OCI-M2 (cell line): ENCODE results near the gene GGT6.

Experiments used
- DNase-seq: peaks from one replicate; lab custom pipeline; 2025; ENCODE audit not compliant: unreplicated experiment; lab: John Stamatoyannopoulos, UW

GGT6 gene

GRCh38 chr17:4527134-4527533 lies 33.2 kb downstream of the GGT6 start:
- no peak for DNase-seq

GRCh38 chr17:4525691-4526397 lies 34.5 kb downstream of the GGT6 start:
- no peak for DNase-seq

- DNase-seq, result no peak
Measured at GRCh38 chr17:4523946-4524345, 36.4 kb downstream of the GGT6 start.

DNA sequence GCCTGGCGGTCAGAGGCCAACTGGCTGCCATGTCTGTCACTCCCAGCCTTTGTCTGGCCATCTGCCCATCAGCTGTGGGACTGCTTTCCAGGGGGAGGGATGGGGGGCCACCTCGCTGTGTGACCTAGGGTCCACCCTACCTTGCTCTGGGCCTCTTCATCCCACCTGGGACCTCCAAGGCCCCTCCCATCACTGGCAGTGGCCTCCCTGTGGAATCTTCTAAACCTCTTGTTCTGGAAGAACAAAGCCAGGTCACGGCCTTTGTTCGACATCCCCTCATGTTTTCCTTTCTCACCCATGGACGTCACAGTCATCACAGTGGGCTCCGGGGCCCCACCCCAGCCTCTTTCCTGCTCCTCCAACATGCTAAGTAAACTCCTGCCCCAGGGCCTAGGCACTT lies 37.7 kb downstream of the GGT6 start:
- no peak for DNase-seq

DNA sequence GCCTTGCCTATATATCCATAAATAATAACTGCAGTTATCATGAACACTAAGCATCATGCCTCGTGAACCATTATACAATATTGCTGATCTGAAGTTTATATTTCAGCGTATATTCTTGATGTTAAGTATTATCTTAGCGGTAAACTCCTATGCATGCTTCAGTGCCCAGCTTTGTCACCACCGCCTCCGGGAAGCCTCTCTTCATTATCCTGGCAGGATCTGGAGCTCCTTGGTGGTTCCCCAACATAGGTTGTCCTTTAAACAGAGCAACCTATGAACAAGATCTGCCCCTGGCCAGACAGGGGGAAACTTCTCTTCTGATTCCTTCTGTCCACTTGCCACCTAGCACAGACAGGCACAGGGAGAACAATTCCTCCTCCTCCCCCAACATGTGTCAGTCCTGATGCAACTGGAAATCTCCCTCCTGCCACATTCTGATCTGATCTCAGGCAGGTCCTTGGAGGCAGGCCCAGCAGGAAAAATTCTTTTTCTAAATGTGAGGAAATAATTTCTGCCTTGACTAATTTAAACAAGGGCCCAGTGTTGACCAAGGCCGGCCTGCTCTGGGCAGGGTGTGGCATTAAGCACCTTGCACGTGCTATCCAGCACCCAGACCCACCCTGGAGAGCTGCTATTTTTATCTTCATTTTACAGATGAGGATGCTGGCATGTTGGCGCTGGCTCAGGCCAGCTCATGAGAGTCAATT lies 39.3 kb downstream of the GGT6 start:
- no peak for DNase-seq

GRCh38 chr17:4520060-4520893 lies 40.1 kb downstream of the GGT6 start:
- no peak for DNase-seq

- DNase-seq, result no peak
Measured at GRCh38 chr17:4519361-4519788, 41.0 kb downstream of the GGT6 start.

DNA sequence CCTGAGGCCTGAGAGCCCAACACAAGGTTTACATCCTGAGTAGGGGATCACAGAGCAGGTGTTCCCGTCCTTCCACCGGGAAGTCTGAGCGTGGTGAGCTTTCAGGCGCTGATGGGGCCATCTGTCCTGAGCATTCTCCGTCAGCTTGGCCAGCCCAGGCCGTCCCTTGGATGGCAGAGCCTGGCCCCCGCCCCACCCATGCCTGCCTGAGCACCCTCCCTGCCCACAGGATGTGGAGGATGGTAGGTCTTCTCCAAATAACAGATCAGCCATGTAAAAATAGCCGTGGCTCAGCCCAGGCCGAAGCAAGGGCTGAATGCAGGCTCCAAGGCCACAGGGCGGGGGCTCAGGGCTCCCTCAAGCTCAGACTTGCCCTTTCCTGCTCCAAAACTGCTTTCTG lies 41.5 kb downstream of the GGT6 start:
- no peak for DNase-seq

DNA sequence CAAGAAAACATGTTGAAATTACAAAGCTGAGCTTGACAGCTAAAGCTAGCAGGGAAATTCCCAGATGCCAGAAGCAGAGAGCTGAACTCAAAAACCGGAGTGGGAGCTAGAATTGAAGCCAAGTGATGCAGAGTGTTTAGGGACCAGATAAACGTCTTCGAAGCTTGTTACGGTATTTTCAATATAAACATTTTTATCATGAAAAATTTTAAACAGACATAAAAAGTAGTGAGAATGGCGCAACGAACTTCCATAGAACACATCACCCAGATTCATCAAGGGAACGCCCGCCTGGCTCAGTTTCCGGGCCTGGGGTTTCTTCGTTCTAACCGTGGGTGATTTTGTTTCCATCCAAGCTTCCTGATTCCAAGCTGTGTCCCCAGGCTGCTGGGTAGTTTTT lies 43.6 kb downstream of the GGT6 start:
- DNase-seq, result no peak

DNA sequence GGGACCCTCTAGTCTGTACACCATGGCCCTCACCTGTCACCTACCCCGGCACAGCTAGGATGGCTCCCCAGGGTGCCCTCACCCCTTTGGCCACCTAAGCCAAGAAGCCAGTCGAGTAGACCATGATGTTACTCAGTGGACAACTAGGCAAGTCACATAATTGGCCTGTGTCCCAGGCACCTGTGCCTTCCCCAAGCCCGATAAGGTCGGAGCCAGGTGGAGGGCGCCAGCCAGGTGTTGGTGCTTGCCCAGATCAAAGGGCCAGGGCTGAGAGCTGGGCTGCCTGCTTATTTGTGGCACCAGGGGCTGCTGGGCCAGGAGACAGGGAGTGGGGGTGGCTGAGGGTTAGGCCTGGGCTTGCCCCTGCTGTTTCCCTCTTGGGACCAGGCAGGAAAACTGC lies 44.9 kb downstream of the GGT6 start:
- DNase-seq, result no peak

DNA sequence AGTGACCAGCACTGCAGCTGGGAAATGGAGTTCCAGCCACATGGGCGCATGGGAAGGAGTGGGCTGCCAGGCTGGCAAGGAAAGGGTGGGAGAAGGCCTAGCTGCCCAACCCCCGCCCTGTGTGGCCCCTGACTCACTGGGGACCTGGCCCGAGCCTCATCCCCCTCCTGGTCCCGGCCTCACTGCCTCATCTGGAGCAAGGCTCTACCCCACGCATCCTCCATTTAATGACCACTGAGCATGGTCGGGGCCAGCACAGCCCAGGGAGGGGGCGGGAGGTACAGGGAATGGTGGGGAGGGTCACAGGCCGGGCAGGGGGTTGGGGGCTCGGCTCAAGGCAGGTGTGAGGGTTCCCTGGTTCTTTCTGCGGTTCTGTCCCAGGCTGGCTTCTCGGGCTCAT lies 45.6 kb downstream of the GGT6 start:
- no peak for DNase-seq

DNA sequence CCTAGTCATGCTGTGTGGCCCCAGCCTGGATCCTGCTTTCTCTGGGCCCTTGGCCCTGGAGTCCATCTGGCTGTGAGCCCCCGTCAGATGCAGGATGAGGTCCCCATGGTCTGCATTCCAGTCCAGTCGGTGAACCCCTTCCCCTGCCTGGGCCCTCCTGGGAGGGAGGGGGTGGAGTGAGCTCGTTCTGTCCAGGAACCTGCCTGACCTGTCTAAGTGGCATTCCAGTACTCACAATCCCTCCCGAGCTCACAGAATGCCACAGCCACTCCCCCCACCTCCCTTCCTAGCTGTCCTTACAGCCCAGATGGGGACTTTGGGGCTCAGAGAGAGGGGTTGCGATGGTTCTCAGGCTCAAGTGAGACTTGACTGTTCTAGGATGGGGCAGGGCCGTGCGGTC lies 46.2 kb downstream of the GGT6 start:
- DNase-seq, result no peak

GRCh38 chr17:4513113-4514032 lies 47.0 kb downstream of the GGT6 start:
- no peak for DNase-seq

GRCh38 chr17:4512156-4513112 lies 47.9 kb downstream of the GGT6 start:
- no peak for DNase-seq

DNA sequence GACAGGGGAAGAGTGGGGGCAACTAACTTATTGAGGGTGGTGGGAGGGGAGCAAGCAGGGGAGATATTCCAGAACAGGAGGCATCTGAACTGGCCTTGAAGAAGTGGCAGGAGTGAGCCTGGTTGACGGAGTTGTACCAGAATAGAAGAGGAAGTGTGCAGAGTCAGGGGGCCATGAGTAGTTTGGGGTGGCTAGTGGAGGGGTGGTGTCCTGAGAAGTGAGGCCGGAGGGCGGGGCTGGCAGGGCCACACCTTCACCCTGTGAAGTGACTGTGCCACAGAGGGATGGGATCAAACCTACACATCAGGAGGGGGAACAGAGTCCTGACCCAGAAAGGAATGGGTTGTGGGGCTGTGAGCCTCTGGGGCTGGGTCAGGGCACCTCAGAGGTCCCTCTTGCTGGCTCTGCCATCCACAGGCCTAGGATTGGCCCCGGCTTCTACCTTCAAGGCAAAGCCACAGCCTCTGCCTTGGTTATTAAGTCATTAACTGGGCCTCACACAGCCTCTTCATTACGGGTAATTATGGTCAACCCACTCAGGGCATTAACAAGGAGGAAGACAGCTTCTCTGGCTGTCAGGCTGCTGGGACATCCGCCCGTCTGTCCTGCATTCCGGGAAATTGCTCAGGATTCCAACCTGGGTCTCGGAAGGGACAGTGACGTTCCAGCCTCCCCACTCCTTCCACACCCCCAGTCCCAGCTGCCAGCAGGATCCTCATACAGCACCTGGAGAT lies 49.0 kb downstream of the GGT6 start:
- DNase-seq, result no peak

- no peak for DNase-seq
Measured at GRCh38 chr17:4510618-4510941, 49.8 kb downstream of the GGT6 start.

- no peak for DNase-seq
Measured at GRCh38 chr17:4509923-4510617, 50.3 kb downstream of the GGT6 start.

DNA sequence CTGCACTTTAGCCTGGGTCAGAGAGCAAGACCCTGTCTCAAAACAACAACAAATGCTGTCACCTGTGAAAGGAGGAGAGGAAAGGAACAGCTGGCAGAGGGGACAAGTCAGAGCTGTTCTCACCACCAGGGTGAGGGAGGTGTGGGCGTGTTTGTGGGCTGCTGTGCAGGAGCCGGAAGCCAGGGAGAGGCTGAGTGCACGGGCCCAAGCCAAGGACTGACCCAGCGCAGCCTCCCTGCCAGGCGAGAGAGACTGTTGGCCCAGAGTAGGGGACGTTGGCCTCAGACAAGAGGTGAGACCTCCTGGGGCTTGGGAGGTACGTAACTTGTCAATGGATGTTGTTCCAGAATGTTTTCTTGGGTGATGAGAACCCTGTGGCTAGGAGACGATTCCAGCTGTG lies 51.0 kb downstream of the GGT6 start:
- DNase-seq, result no peak

DNA sequence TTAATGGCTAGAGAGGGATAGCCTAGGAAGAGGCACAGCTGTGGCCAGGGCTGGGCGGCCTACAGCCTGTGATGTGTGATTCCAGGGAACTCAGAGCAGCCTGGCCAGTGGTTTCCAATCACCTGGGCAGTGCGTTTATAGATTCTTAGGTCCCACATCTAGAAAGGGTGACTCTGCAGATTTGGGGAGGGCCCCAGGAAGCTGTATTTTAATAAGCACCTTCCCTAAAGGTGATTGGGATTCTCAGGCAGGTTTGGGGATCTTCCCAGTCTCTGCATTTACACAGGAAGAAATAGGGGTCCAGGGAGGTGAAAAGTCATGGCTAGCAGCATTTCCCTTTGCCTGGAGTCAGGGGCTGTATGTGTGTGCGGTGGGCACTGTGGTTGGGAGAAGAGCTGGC lies 52.2 kb downstream of the GGT6 start:
- DNase-seq, result no peak
